HL-60 (cell line): ENCODE data around the gene SCUBE1.

Source experiments
- POLR2AphosphoS5 ChIP-seq: IDR thresholded peaks from 2 replicates; pipeline ENCODE4 v1.6.1; 2012; ENCODE audit warnings: low read depth
- TF ChIP-seq, protein P1 (sequence below): IDR thresholded peaks from one replicate; pipeline ENCODE4 v1.5.1; 2011; ENCODE audit warnings: low read length, control low read depth, inconsistent platforms; ENCODE audit not compliant: insufficient read depth
- TF ChIP-seq, protein P2 (sequence below): IDR thresholded peaks from 2 replicates; pipeline ENCODE4 v1.6.1; 2012; ENCODE audit warnings: low read depth; ENCODE audit not compliant: insufficient replicate concordance

DNA sequence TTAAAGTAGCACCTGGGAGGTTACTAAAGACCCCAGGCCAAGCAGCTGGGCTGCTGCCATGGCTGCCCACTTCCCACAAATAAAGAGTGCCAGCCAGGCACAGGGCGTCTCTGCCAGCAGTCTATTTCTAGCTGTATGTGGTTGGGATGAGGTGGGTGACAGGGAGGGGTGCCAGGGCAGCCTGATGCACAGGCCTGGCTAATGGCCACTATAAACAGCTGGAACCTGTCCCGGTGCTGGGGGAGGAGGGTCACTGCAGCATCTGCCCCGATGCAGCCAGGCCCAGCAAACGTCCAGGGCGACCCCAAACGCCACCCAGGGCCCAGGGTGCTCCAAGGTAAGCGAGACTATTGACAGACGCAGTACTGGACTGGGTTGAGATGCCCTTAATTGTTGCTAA is 37.4 kb downstream of the SCUBE1 start:
- TF ChIP-seq, protein P1, sequence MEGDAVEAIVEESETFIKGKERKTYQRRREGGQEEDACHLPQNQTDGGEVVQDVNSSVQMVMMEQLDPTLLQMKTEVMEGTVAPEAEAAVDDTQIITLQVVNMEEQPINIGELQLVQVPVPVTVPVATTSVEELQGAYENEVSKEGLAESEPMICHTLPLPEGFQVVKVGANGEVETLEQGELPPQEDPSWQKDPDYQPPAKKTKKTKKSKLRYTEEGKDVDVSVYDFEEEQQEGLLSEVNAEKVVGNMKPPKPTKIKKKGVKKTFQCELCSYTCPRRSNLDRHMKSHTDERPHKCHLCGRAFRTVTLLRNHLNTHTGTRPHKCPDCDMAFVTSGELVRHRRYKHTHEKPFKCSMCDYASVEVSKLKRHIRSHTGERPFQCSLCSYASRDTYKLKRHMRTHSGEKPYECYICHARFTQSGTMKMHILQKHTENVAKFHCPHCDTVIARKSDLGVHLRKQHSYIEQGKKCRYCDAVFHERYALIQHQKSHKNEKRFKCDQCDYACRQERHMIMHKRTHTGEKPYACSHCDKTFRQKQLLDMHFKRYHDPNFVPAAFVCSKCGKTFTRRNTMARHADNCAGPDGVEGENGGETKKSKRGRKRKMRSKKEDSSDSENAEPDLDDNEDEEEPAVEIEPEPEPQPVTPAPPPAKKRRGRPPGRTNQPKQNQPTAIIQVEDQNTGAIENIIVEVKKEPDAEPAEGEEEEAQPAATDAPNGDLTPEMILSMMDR = no peak
- no peak for TF ChIP-seq POLR2AphosphoS5
- TF ChIP-seq, protein P2, sequence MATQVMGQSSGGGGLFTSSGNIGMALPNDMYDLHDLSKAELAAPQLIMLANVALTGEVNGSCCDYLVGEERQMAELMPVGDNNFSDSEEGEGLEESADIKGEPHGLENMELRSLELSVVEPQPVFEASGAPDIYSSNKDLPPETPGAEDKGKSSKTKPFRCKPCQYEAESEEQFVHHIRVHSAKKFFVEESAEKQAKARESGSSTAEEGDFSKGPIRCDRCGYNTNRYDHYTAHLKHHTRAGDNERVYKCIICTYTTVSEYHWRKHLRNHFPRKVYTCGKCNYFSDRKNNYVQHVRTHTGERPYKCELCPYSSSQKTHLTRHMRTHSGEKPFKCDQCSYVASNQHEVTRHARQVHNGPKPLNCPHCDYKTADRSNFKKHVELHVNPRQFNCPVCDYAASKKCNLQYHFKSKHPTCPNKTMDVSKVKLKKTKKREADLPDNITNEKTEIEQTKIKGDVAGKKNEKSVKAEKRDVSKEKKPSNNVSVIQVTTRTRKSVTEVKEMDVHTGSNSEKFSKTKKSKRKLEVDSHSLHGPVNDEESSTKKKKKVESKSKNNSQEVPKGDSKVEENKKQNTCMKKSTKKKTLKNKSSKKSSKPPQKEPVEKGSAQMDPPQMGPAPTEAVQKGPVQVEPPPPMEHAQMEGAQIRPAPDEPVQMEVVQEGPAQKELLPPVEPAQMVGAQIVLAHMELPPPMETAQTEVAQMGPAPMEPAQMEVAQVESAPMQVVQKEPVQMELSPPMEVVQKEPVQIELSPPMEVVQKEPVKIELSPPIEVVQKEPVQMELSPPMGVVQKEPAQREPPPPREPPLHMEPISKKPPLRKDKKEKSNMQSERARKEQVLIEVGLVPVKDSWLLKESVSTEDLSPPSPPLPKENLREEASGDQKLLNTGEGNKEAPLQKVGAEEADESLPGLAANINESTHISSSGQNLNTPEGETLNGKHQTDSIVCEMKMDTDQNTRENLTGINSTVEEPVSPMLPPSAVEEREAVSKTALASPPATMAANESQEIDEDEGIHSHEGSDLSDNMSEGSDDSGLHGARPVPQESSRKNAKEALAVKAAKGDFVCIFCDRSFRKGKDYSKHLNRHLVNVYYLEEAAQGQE = no peak
